Hepatocyte (in vitro differentiated cells): ENCODE measurements around the gene LCN2.

ENCODE experiments used
- EZH2 ChIP-seq: fragments of 200-600 bp; sonication (generic); IDR thresholded peaks from 2 replicates; pipeline ENCODE4 v1.6.1; 2016; ENCODE audit warnings: antibody characterized with exemption, mild to moderate bottlenecking, borderline replicate concordance
- TF ChIP-seq, protein P1 (sequence below): fragments of 200-600 bp; sonication (generic); IDR thresholded peaks from 2 replicates; pipeline ENCODE4 v1.5.1; 2016; ENCODE audit warnings: antibody characterized with exemption, mild to moderate bottlenecking; ENCODE audit not compliant: poor library complexity

DNA sequence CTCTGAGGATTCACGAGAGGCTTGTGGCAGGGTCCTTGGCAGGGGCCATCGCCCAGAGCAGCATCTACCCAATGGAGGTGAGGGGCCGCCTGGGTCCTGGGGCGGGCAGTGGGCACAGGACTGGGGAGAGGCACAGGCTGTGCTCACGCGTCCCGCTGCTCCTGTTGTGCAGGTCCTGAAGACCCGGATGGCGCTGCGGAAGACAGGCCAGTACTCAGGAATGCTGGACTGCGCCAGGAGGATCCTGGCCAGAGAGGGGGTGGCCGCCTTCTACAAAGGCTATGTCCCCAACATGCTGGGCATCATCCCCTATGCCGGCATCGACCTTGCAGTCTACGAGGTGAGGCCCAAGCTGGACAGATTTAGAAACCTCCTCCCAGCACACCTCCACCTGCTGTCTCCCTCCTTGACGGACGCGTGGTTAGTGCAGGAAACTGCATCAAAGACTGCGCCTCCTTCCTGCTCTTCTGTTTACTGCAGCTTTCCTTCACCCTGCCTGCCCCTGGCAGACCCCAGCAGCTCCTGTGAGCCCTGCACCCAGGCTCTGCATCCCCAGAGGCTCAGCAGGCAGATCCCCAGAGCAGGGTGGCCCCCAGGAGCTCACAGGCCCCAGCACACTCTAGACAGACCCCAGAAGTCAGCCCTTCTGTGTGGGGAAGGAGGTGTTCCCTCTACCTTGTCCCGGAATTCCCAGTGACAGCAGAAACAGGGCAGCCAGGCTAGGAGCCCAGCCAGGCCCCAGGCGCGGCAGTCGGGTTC, 42.9 kb upstream of the LCN2 start:
- TF ChIP-seq, protein P1, sequence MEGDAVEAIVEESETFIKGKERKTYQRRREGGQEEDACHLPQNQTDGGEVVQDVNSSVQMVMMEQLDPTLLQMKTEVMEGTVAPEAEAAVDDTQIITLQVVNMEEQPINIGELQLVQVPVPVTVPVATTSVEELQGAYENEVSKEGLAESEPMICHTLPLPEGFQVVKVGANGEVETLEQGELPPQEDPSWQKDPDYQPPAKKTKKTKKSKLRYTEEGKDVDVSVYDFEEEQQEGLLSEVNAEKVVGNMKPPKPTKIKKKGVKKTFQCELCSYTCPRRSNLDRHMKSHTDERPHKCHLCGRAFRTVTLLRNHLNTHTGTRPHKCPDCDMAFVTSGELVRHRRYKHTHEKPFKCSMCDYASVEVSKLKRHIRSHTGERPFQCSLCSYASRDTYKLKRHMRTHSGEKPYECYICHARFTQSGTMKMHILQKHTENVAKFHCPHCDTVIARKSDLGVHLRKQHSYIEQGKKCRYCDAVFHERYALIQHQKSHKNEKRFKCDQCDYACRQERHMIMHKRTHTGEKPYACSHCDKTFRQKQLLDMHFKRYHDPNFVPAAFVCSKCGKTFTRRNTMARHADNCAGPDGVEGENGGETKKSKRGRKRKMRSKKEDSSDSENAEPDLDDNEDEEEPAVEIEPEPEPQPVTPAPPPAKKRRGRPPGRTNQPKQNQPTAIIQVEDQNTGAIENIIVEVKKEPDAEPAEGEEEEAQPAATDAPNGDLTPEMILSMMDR = no peak
- TF ChIP-seq EZH2 = no peak
